H1 (cell line): ENCODE data around the gene TNS3. TPM values are rescaled to one million over a fixed set of nuclear protein-coding genes. Genes with fewer than 3 reads are reported as not detected.

Source experiments
- CTCF ChIA-PET: fragments of 300-600 bp; sonication (Branson Sonifier 250); formaldehyde crosslinking; loops from one replicate; lab custom pipeline; 2021; ENCODE audit not compliant: partially characterized antibody; lab: Charles Lee
- POLR2A ChIA-PET: fragments of 300-600 bp; sonication (Branson Sonifier 250); formaldehyde crosslinking; loops from one replicate; lab custom pipeline; 2021; ENCODE audit warnings: inconsistent platforms; ENCODE audit not compliant: partially characterized antibody; lab: Charles Lee
- DNase-seq, 2 experiments: peaks; one replicate each; pipeline versions ENCODE4 v3.0.0 to v3.0.0-alpha.2; 2010 to 2022; ENCODE audit warnings: low spot score in 2 of 2, low read depth in 1 of 2, mixed read lengths in 1 of 2
- FAIRE-seq: peaks from 2 replicates; lab custom pipeline; 2011; peaks lifted over from hg19 to GRCh38; lab: Jason Lieb, UNC
- H2AFZ ChIP-seq: 2 replicates; pipeline ENCODE4 v1.8.1; 2012; ENCODE audit warnings: low read length, inconsistent platforms
- H2AK5ac ChIP-seq: 2 replicates; pipeline ENCODE4 v1.6.1; 2013; ENCODE audit warnings: low read depth, low read length
- H2BK120ac ChIP-seq: replicated peaks from 2 replicates; pipeline ENCODE3; 2013; ENCODE audit warnings: low read depth, low read length, inconsistent platforms
- H2BK12ac ChIP-seq: 2 replicates; pipeline ENCODE4 v1.6.1; 2013; ENCODE audit warnings: low read depth, low read length
- H2BK15ac ChIP-seq: 2 replicates; pipeline ENCODE4 v1.6.1; 2013; ENCODE audit warnings: low read length
- H2BK20ac ChIP-seq: 2 replicates; pipeline ENCODE4 v1.6.1; 2013; ENCODE audit warnings: low read length
- H2BK5ac ChIP-seq: 2 replicates; pipeline ENCODE4 v1.6.1; 2013; ENCODE audit warnings: low read depth, low read length
- H3K14ac ChIP-seq: 2 replicates; pipeline ENCODE4 v1.6.1; 2013; ENCODE audit warnings: inconsistent platforms; ENCODE audit not compliant: insufficient read length
- H3K18ac ChIP-seq: 2 replicates; pipeline ENCODE4 v1.6.1; 2013; ENCODE audit warnings: low read length; ENCODE audit errors: extremely low read depth
- H3K23ac ChIP-seq: 2 replicates; pipeline ENCODE4 v1.6.1; 2013; ENCODE audit warnings: inconsistent platforms; ENCODE audit not compliant: insufficient read length
- H3K23me2 ChIP-seq: 2 replicates; pipeline ENCODE4 v1.6.1; 2013; ENCODE audit warnings: low read depth, low read length
- H3K27ac ChIP-seq: 2 replicates; pipeline ENCODE4 v1.6.1; 2011; ENCODE audit warnings: low read depth, low read length, inconsistent platforms
- H3K27me3 ChIP-seq, 4 experiments: replicated peaks in 1 of 4; 1 replicate in 1 of 4; 2 replicates in 3 of 4; pipeline versions ENCODE4 v1.6.1 to v1.8.1; 2011 to 2013; ENCODE audit warnings: low read length in 3 of 4, mild to moderate bottlenecking in 3 of 4, inconsistent platforms in 2 of 4, mixed read lengths in 2 of 4, moderate library complexity in 1 of 4; ENCODE audit not compliant: control insufficient read depth in 3 of 4, insufficient read depth in 3 of 4; ENCODE audit errors: extremely low read depth in 1 of 4
- H3K36me3 ChIP-seq, 4 experiments: 2 replicates each; pipeline versions ENCODE4 v1.6.1 to v1.8.1; 2011 to 2013; ENCODE audit warnings: mild to moderate bottlenecking in 4 of 4, low read length in 3 of 4, moderate library complexity in 2 of 4, control low read depth in 1 of 4, inconsistent platforms in 1 of 4; ENCODE audit not compliant: insufficient read depth in 4 of 4, control insufficient read depth in 2 of 4
- H3K4ac ChIP-seq: replicated peaks from 2 replicates; pipeline ENCODE3; 2013; ENCODE audit warnings: low read length, low read depth, mixed read lengths, inconsistent platforms; ENCODE audit not compliant: insufficient read length
- H3K4me1 ChIP-seq, 4 experiments: replicated peaks in 1 of 4; 1 replicate in 1 of 4; 2 replicates in 3 of 4; pipeline versions ENCODE4 v1.6.1 to v1.8.1; 2011 to 2013; ENCODE audit warnings: low read length in 3 of 4, inconsistent platforms in 2 of 4, mixed read lengths in 1 of 4; ENCODE audit not compliant: insufficient read depth in 4 of 4, control insufficient read depth in 3 of 4
- H3K4me2 ChIP-seq, 2 experiments: 2 replicates each; pipeline versions ENCODE4 v1.6.1 to v1.8.1; 2011 to 2013; ENCODE audit warnings: low read depth in 2 of 2, low read length in 2 of 2, control low read depth in 1 of 2, inconsistent platforms in 1 of 2, mild to moderate bottlenecking in 1 of 2; ENCODE audit not compliant: insufficient read depth in 1 of 2
- H3K4me3 ChIP-seq, 4 experiments: fragments of 200-600, 300-600 bp in 1 of 4; sonication (generic), shearing (Covaris generic), sonication (Bioruptor Twin) in 1 of 4; 2 replicates each; pipeline versions ENCODE4 v1.5.1 to v1.8.1; 2011 to 2016; ENCODE audit warnings: low read length in 4 of 4, low read depth in 3 of 4, control low read depth in 2 of 4, inconsistent platforms in 2 of 4, mild to moderate bottlenecking in 2 of 4, mixed read lengths in 1 of 4, moderate library complexity in 1 of 4; ENCODE audit not compliant: insufficient read depth in 2 of 4; ENCODE audit errors: extremely low read depth in 1 of 4
- H3K56ac ChIP-seq: replicated peaks from 2 replicates; pipeline ENCODE3; 2013; ENCODE audit warnings: low read depth, mild to moderate bottlenecking, mixed read lengths, low read length, inconsistent platforms; ENCODE audit not compliant: insufficient read length
- H3K79me1 ChIP-seq: 2 replicates; pipeline ENCODE4 v1.6.1; 2013; ENCODE audit warnings: low read depth, low read length, control low read depth
- H3K79me2 ChIP-seq, 2 experiments: 2 replicates each; pipeline versions ENCODE4 v1.6.1 to v1.8.1; 2012 to 2013; ENCODE audit warnings: low read length in 2 of 2, mild to moderate bottlenecking in 2 of 2, inconsistent platforms in 1 of 2; ENCODE audit not compliant: insufficient read depth in 2 of 2, control insufficient read depth in 1 of 2
- H3K9ac ChIP-seq, 4 experiments: replicated peaks in 1 of 4; 1 replicate in 1 of 4; 2 replicates in 3 of 4; pipeline versions ENCODE4 v1.6.1 to v1.8.1; 2011 to 2013; ENCODE audit warnings: low read depth in 3 of 4, low read length in 3 of 4, control low read depth in 2 of 4, mild to moderate bottlenecking in 2 of 4, moderate library complexity in 2 of 4, inconsistent platforms in 1 of 4; ENCODE audit errors: extremely low read depth in 1 of 4
- H3K9me3 ChIP-seq, 2 experiments: 2 replicates each; pipeline versions ENCODE4 v1.6.1 to v1.8.1; 2012 to 2013; ENCODE audit warnings: mild to moderate bottlenecking in 2 of 2, moderate library complexity in 2 of 2, control low read depth in 1 of 2, inconsistent platforms in 1 of 2, low read depth in 1 of 2, low read length in 1 of 2, mixed read lengths in 1 of 2; ENCODE audit not compliant: insufficient read depth in 2 of 2
- H4K20me1 ChIP-seq, 2 experiments: replicated peaks in 1 of 2; 2 replicates each; pipeline versions ENCODE3 to v1.8.1; 2011 to 2013; ENCODE audit warnings: inconsistent platforms in 2 of 2, low read length in 2 of 2, mild to moderate bottlenecking in 1 of 2; ENCODE audit not compliant: insufficient read depth in 2 of 2, control insufficient read depth in 1 of 2
- H4K5ac ChIP-seq: 2 replicates; pipeline ENCODE4 v1.6.1; 2013; ENCODE audit warnings: low read length, low read depth, mixed read lengths, inconsistent platforms; ENCODE audit not compliant: insufficient read length
- H4K8ac ChIP-seq: 2 replicates; pipeline ENCODE4 v1.8.0; 2013; ENCODE audit warnings: mild to moderate bottlenecking, moderate library complexity, low read length, inconsistent platforms; ENCODE audit not compliant: insufficient read depth; ENCODE audit errors: extremely low read depth
- H4K91ac ChIP-seq: replicated peaks from 2 replicates; pipeline ENCODE3; 2013; ENCODE audit warnings: low read length, mixed read lengths, inconsistent platforms; ENCODE audit not compliant: insufficient read length
- CHD1 ChIP-seq: IDR thresholded peaks from 2 replicates; pipeline ENCODE4 v1.6.1; 2012; ENCODE audit warnings: low read depth, low read length, improper control_type of control experiment
- CTBP2 ChIP-seq: IDR thresholded peaks from 2 replicates; pipeline ENCODE4 v1.7.0; 2011; ENCODE audit warnings: borderline replicate concordance, mild to moderate bottlenecking, moderate library complexity, mixed read lengths, low read length; ENCODE audit not compliant: insufficient read depth, insufficient read length
- HDAC2 ChIP-seq, 2 experiments: fragments of 300-600 bp in 1 of 2; sonication (generic) in 1 of 2; IDR thresholded peaks; 2 replicates each; pipeline ENCODE4 v1.6.1; 2011 to 2012; ENCODE audit warnings: low read depth in 2 of 2, low read length in 2 of 2, mild to moderate bottlenecking in 2 of 2, moderate library complexity in 2 of 2, borderline replicate concordance in 1 of 2, inconsistent platforms in 1 of 2
- KDM4A ChIP-seq: IDR thresholded peaks from one replicate; pipeline ENCODE4 v1.7.1; 2012; ENCODE audit warnings: low read depth, mild to moderate bottlenecking, moderate library complexity, low read length, inconsistent platforms; ENCODE audit not compliant: severe bottlenecking
- KDM5A ChIP-seq: fragments of 200-600 bp; IDR thresholded peaks from 2 replicates; pipeline ENCODE4 v1.7.1; 2012; ENCODE audit warnings: mild to moderate bottlenecking, low read length, inconsistent platforms, mixed read lengths
- SIRT6 ChIP-seq: IDR thresholded peaks from one replicate; pipeline ENCODE4 v1.7.1; 2012; ENCODE audit warnings: low read length, inconsistent platforms
- TBP ChIP-seq: IDR thresholded peaks from 2 replicates; pipeline ENCODE4 v1.6.1; 2011; ENCODE audit warnings: low read depth, low read length, improper control_type of control experiment
- WGBS, 2 experiments: shearing (Covaris generic) in 1 of 2; methylation state at CpG; one replicate each; pipeline versions ENCODE4 v1.1.6 to v1.1.7; 2013 to 2015; ENCODE audit warnings: low lambda C conversion rate in 2 of 2, mixed read lengths in 2 of 2, inconsistent platforms in 1 of 2, low coverage in 1 of 2, missing lambda C conversion rate in 1 of 2; ENCODE audit not compliant: insufficient replicate concordance in 2 of 2, insufficient coverage in 1 of 2, insufficient read length in 1 of 2; ENCODE audit errors: extremely low coverage in 1 of 2, missing lambda C conversion rate in 1 of 2; 5-methylcytosine and 5-hydroxymethylcytosine counted together
- polyA plus RNA-seq, 7 experiments: library from polyadenylated mRNA; depleted of rRNA in 3 of 7; stranded (reverse) in 5 of 7; unstranded in 2 of 7; fragments of >200 nt in 5 of 7; fragments of 200-250 nt in 2 of 7; gene quantifications; 1 replicate in 5 of 7; 2 replicates in 1 of 7; 4 replicates in 1 of 7; pipeline versions ENCODE4 v1.2.1 to v1.2.3, GENCODE V29; 2011 to 2013; ENCODE audit warnings: missing spikeins in 2 of 7, mixed read lengths in 2 of 7
- total RNA-seq: library from RNA; stranded (reverse); fragmentation: NEBNext Ultra II Directional; extraction: Animal tissue kit (Norgen Biotek cat#: 25700); gene quantifications from 2 replicates; pipeline ENCODE4 v1.2.1, GENCODE V29; 2021

The TNS3 gene
- total and polyA plus RNA-seq, 2 of the 8 experiments (the other 6 are each of a cell fraction or from before 2014, with no cell fraction given), result 11.9 to 24.2 TPM

GRCh38 chr7:47371317-47371716 lies 210.6 kb downstream of the TNS3 start:
- no peak overlapping the region for H3K56ac ChIP-seq
- peaks cover 0 to 7% (median 3%) of the 10 kb centered on the region in 4 experiments; a peak in 6 of 7 replicates for H3K4me1 ChIP-seq
- FAIRE-seq (no peak), DNase-seq (no peak)
- H3K18ac ChIP-seq, result no peak overlapping the region
- H3K27ac ChIP-seq, result no peak overlapping the region
- H3K79me2 ChIP-seq, result no peaks in the 10 kb centered on the region; a peak in 1 of 4 replicates
- no peaks in the 10 kb centered on the region; a peak in 1 of 7 replicates for H3K27me3 ChIP-seq
- H4K5ac ChIP-seq, result no peak overlapping the region
- H3K23me2 ChIP-seq, result no peaks in the 10 kb centered on the region
- H2BK12ac ChIP-seq, result no peak overlapping the region
- H3K14ac ChIP-seq, result no peak overlapping the region
- no peak overlapping the region; a peak in 1 of 4 replicates for H3K4me2 ChIP-seq
- no peak overlapping the region for H2AK5ac ChIP-seq
- TF ChIP-seq CTBP2 (no peak), KDM4A (no peak), KDM5A (no peak), CHD1 (no peak), HDAC2 (IDR thresholded peaks at IDR 0.05; ENCODE audit: borderline replicate concordance in 1 of 2, low read depth in 2 of 2, low read length in 2 of 2) (no peak), SIRT6 (no peak), TBP (no peak)
- H3K4me3 ChIP-seq, result no peak overlapping the region
- peaks cover 2 to 8% (median 5%) of the 10 kb centered on the region in 4 experiments; a peak in 4 of 8 replicates for H3K36me3 ChIP-seq
- no peak overlapping the region for H4K91ac ChIP-seq
- H3K23ac ChIP-seq, result no peak overlapping the region
- no peaks in the 10 kb centered on the region for H4K20me1 ChIP-seq
- no peak overlapping the region for H2BK5ac ChIP-seq
- H3K9ac ChIP-seq, result no peak overlapping the region
- POLR2A ChIA-PET, result interaction anchor here (0.5 kb wide), 1 partner anchor 405 kb away, joined by 3 read pairs; no protein-coding TSS in a partner anchor
- WGBS, 2 experiments, result 89% methylated on average over 1 of the region's 1 CpG; no CpG with 5 or more reads in 1 of the 2 experiments
- no peak overlapping the region for H2AFZ ChIP-seq
- peaks cover 7% of the 10 kb centered on the region; the same call in 1 of the 2 replicates for H3K79me1 ChIP-seq
- no peak overlapping the region for H3K4ac ChIP-seq
- no peak overlapping the region for H2BK15ac ChIP-seq
- no peak overlapping the region for H4K8ac ChIP-seq
- CTCF ChIA-PET, result interaction anchor here (1.1 to 1.4 kb wide), 4 partner anchors 9 to 61 kb away, joined by 3 to 4 read pairs (median 4); no protein-coding TSS in a partner anchor
- no peak overlapping the region for H2BK120ac ChIP-seq
- H3K9me3 ChIP-seq, result no peaks in the 10 kb centered on the region
- no peak overlapping the region for H2BK20ac ChIP-seq
